ENCODE measurements around the gene C6orf163.

GRCh38 chr6:87384449-87384848 lies 39.8 kb downstream of the C6orf163 start:
- TF ChIP-seq, protein P1, sequence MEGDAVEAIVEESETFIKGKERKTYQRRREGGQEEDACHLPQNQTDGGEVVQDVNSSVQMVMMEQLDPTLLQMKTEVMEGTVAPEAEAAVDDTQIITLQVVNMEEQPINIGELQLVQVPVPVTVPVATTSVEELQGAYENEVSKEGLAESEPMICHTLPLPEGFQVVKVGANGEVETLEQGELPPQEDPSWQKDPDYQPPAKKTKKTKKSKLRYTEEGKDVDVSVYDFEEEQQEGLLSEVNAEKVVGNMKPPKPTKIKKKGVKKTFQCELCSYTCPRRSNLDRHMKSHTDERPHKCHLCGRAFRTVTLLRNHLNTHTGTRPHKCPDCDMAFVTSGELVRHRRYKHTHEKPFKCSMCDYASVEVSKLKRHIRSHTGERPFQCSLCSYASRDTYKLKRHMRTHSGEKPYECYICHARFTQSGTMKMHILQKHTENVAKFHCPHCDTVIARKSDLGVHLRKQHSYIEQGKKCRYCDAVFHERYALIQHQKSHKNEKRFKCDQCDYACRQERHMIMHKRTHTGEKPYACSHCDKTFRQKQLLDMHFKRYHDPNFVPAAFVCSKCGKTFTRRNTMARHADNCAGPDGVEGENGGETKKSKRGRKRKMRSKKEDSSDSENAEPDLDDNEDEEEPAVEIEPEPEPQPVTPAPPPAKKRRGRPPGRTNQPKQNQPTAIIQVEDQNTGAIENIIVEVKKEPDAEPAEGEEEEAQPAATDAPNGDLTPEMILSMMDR (IDR thresholded peaks at IDR 0.05; ENCODE audit: low read depth, low read length) = no peak
- TF ChIP-seq MYC (IDR thresholded peaks at IDR 0.05; ENCODE audit: low read depth, low read length) (no peak), POLR2A (IDR thresholded peaks at IDR 0.05; ENCODE audit: extremely low read depth, insufficient read length) (no peak)
